ENCODE data around the gene SERHL2.
"Not testable (repeated sequence)": the region's sequence is repeated elsewhere in the genome, so short reads cannot be mapped to it uniquely, and the experiment has no call there.

The SERHL2 gene

GRCh38 chr22:42531401-42532084 is 22.2 kb upstream of the SERHL2 start:
- not testable (repeated sequence) for H3K4me3 ChIP-seq (ENCODE audit: low read length); DNase-seq (ENCODE audit: low read depth, low spot score)

DNA sequence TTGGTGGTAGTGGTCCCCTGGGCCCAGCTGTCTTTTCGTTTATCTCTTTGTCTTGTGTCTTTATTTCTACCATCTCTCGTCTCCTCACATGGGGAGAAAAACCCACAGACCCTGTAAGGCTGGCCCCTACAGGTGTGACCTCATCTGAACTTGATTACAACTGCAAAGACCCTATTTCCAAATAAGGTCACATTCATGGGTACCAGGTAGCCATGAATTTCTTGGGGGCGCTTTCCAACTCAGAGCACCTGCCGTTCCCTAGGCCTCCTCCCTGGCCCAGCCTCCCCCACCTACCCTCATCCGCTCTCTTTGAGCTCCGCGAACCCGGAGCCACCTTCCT is 20.1 kb upstream of the SERHL2 start:
- no peak for DNase-seq (ENCODE audit: low read depth, low spot score)
- H3K4me3 ChIP-seq (ENCODE audit: low read length), result no peak overlapping the region; the same call in 1 of the 2 replicates

GRCh38 chr22:42535082-42535731 is 18.5 kb upstream of the SERHL2 start:
- not testable (repeated sequence) for DNase-seq (ENCODE audit: low read depth, low spot score); H3K4me3 ChIP-seq (ENCODE audit: low read length)

GRCh38 chr22:42536166-42536565 is 17.6 kb upstream of the SERHL2 start:
- DNase-seq (ENCODE audit: low read depth, low spot score), result no peak
- no peak overlapping the region for H3K4me3 ChIP-seq (ENCODE audit: low read length)

DNA sequence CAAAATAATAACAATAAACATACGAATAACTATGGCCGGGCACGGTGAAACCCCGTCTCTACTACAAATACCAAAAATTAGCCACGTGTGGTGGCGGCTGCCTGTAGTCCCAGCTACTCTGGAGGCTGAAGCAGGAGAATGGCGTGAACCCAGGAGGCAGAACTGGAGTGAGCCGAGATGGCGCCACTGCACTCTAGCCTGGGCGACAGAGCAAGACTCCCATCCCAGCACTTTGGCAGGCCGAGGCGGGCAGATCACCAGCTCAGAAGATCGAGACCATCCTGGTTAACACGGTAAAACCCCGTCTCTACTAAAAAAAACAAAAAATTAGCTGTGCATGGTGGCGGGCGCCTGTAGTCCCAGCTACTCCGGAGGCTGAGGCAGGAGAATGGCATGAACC is 17.1 kb upstream of the SERHL2 start:
- not testable (repeated sequence) for DNase-seq (ENCODE audit: low read depth, low spot score); H3K4me3 ChIP-seq (ENCODE audit: low read length)

GRCh38 chr22:42537199-42537831 is 16.4 kb upstream of the SERHL2 start:
- not testable (repeated sequence) for DNase-seq (ENCODE audit: low read depth, low spot score); H3K4me3 ChIP-seq (ENCODE audit: low read length)

DNA sequence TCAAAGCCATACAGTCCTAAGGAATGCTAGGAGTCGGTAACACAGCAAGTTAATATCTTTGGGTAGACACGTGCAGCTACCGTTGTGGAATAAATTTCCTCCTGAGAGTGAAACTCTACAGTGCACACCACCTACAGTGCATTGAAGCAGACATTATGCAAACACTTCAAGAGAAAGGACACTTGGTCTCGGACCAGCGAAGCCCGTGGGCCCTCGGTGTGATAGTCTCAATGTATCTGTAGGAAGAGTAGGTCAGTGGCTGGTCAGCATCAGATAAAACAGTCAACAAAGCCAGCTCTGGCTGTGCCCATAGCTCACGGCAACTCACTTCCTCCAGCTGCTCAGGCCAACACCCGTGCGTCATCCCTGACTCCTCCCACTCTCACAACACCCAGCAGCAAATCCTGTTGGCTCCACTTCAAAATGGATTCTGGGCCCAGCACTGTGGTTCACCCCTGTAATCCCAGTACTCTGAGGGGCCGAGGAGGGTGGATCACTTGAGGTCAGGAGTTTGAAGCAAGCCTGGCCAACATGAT is 14.5 kb upstream of the SERHL2 start:
- not testable (repeated sequence) for DNase-seq (ENCODE audit: low read depth, low spot score); H3K4me3 ChIP-seq (ENCODE audit: low read length)

DNA sequence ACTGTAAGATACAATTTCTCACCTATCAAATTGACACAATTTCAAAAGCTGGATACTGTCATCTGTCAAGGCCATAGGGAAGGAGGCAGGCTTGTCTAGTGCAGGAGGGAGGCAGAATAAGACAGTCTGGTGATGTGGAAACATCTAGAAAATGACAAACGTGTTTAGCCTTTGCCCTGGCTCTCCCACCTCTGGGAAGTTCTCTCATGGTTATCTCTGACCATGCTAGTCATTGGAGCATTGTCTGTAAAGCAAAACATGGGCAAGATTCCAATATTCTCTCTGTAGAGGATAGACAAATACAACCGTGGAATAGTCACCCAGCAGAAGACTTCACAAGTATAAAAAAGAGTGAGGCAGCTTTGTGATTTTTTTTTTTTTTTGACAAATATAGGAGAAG is 9.1 kb upstream of the SERHL2 start:
- H3K4me3 ChIP-seq (ENCODE audit: low read length), result no peak overlapping the region
- no peak for DNase-seq (ENCODE audit: low read depth, low spot score)

DNA sequence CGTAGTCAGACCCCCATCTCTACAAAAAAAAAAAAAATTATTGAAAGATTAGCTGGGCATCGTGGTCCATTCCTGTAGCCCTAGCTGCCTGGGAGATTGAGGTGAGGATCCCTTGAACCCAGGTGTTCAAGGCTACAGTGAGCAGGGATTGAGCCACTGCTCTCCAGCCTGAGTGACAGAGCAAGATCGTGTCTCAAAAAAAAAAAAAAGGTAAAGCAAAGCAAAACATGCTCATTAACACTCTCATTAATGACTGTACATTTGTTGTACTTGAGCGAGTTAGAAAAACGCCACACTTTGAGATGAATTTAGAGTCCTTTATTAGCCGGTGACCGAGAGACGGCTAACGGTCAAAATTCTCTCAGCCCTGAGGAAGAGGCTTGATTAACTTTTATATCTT is 6.2 kb upstream of the SERHL2 start:
- no peak for DNase-seq (ENCODE audit: low read depth, low spot score)
- H3K4me3 ChIP-seq (ENCODE audit: low read length), result no peak overlapping the region

DNA sequence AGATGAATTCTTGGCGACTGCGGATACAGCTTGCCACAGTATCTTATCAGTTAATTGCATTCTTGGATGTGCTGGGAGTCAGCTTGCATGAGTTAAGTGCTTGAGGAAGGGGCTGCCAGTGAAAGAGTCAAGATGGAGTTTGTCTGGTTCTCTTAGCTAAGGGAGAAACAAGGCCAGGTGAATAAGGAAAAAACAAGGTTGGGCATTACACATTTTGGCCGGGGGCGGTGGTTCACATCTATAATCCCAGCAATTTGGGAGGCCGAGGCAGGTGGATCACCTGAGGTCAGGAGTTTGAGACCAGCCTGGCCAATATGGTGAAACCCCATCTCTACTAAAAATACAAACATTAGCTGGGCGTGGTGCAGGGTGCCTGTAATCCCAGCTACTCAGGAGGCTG is 5.6 kb upstream of the SERHL2 start:
- not testable (repeated sequence) for H3K4me3 ChIP-seq (ENCODE audit: low read length); DNase-seq (ENCODE audit: low read depth, low spot score)

GRCh38 chr22:42548597-42549330 is 5.0 kb upstream of the SERHL2 start:
- no peak overlapping the region for H3K4me3 ChIP-seq (ENCODE audit: low read length)
- DNase-seq (ENCODE audit: low read depth, low spot score), result no peak

- no peak for DNase-seq (ENCODE audit: low read depth, low spot score)
- no peak overlapping the region for H3K4me3 ChIP-seq (ENCODE audit: low read length)
These were observed 4.3 kb upstream of the SERHL2 start for GRCh38 chr22:42549331-42550060.

DNA sequence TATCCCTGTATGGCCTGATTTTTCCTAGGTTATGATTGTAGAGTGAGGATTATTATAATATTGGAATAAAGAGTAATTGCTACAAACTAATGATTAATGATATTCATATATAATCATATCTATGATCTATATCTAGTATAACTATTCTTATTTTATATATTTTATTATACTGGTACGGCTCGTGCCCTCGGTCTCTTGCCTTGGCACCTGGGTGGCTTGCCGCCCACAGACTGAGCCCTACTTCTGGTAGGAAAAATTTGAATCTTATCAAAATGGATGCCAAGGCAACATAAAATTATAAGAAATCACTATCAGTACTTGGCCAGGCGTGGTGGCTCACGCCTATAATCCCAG is 1.5 kb upstream of the SERHL2 start:
- not testable (repeated sequence) for DNase-seq (ENCODE audit: low read depth, low spot score); H3K4me3 ChIP-seq (ENCODE audit: low read length)

DNA sequence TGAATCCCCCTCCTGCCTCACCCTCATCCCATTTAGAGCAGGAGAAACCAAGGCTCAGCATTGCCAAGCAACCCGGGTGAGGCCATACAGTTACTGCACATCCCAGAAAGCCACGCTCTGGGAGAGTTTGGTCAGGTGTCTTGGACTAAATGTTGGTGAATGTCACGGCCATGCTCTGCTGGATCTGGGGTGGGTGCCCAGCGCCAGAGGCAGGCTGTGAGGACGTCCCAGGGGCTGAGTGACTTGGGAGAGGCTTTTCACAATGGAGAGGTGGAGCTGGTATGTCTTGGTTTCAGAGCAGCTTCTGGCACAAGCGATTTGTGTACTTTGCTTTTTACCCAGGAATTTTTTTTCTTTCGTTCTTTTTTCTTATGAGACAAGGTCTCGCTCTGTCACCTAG is 6.6 kb downstream of the SERHL2 start:
- no peak overlapping the region for H3K4me3 ChIP-seq (ENCODE audit: low read length)
- no peak for DNase-seq (ENCODE audit: low read depth, low spot score)

DNA sequence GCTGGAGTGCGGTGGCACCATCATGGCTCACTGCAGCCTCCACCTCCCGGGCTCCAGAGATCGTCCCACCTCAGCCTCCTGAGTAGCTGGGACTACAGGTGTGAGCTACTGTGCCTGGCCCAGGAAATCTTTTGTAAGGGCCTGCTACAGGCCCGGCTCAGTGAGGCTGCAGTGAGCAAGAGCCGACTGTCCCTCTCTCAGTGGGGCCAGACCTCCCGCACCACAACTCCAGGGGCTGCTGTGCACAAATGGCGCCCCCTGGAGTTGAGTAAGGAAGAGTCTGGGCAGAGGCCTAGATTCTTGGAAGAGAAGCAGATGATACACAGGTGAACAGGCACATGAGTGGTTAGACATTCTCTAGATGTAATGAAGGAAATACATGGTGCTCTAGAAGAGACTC is 7.0 kb downstream of the SERHL2 start:
- DNase-seq (ENCODE audit: low read depth, low spot score), result no peak
- no peak overlapping the region for H3K4me3 ChIP-seq (ENCODE audit: low read length)

GRCh38 chr22:42561856-42562255 is 8.1 kb downstream of the SERHL2 start:
- no peak for DNase-seq (ENCODE audit: low read depth, low spot score)
- H3K4me3 ChIP-seq (ENCODE audit: low read length), result no peak overlapping the region

DNA sequence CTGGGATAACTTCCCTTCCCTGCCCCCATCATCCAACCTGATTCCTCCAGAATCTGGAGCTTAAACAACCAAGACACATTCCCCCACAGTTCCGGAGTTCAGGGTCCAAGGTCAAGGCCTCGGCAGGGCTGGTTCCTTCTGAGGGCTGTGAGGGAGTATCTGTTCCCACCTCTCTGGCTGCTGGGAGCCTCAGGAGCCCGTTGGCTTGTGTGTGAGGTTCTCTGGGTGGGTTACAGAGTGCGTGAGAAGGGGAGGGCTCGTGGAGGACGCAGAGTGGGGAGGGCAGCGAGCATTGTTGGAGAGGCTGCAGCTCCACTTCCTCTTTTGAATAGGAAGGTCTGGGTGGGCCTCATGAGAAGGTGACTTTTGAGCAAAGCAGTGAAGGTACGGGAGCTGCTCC is 8.5 kb downstream of the SERHL2 start:
- DNase-seq (ENCODE audit: low read depth, low spot score), result no peak

GRCh38 chr22:42562684-42563083 is 8.9 kb downstream of the SERHL2 start:
- no peak overlapping the region for H3K4me3 ChIP-seq (ENCODE audit: low read length)
- DNase-seq (ENCODE audit: low read depth, low spot score), result no peak

More for the DNA sequence above, 8.5 kb downstream of the SERHL2 start:
- H3K4me3 ChIP-seq (ENCODE audit: low read length), result no peak overlapping the region

- not testable (repeated sequence) for DNase-seq (ENCODE audit: low read depth, low spot score); H3K4me3 ChIP-seq (ENCODE audit: low read length)
These were observed 10.2 kb downstream of the SERHL2 start for GRCh38 chr22:42563943-42564342.

Data from Jurkat, Clone E6-1 (cell line).